PC-9 (cell line): ENCODE data around the gene CAPN7. TPM values are rescaled to one million over a fixed set of nuclear protein-coding genes. Genes with fewer than 3 reads are reported as not detected.

Experiments used
- BruUV-seq: library from RNA; stranded (reverse); fragments of 400-500 nt; replicated peaks from 2 replicates; lab custom pipeline; 2021; lab: Mats Ljungman, UMichigan
- CTCF ChIA-PET: fragments of 300-600 bp; sonication (Branson Sonifier 250); formaldehyde crosslinking; loops from one replicate; lab custom pipeline; 2022; ENCODE audit warnings: antibody characterized with exemption; lab: Charles Lee
- POLR2A ChIA-PET: fragments of 300-600 bp; sonication (Branson Sonifier 250); formaldehyde crosslinking; loops from one replicate; lab custom pipeline; 2022; ENCODE audit warnings: antibody characterized with exemption; ENCODE audit not compliant: unreplicated experiment; lab: Charles Lee
- DNase-seq, 2 experiments: peaks; one replicate each; pipeline versions ENCODE4 v3.0.0 to v3.0.0-alpha.2; 2015 to 2022; ENCODE audit warnings: mixed read lengths in 1 of 2
- H2AFZ ChIP-seq: fragments of 200-600 bp; sonication (generic); 2 replicates; pipeline ENCODE4 v1.8.1; 2017; ENCODE audit warnings: antibody characterized with exemption
- H3F3A ChIP-seq: fragments of 200-600 bp; sonication (generic); 2 replicates; pipeline ENCODE4 v1.8.1; 2017; ENCODE audit warnings: antibody characterized with exemption, mild to moderate bottlenecking, low read depth; ENCODE audit not compliant: insufficient read depth
- H3K27ac ChIP-seq: fragments of 200-600 bp; sonication (generic); 2 replicates; pipeline ENCODE4 v1.6.1; 2016; ENCODE audit warnings: mixed run types
- H3K27me3 ChIP-seq: fragments of 200-600 bp; sonication (generic); 2 replicates; pipeline ENCODE4 v1.6.1; 2016; ENCODE audit warnings: low read depth, mixed run types; ENCODE audit not compliant: insufficient read depth
- H3K36me3 ChIP-seq: fragments of 200-600 bp; sonication (generic); 2 replicates; pipeline ENCODE4 v1.6.1; 2016; ENCODE audit warnings: low read depth, mixed run types
- H3K4me1 ChIP-seq: fragments of 200-600 bp; sonication (generic); replicated peaks from 2 replicates; pipeline ENCODE4 v1.6.1; 2016; ENCODE audit warnings: mixed run types; ENCODE audit not compliant: insufficient read depth
- H3K4me2 ChIP-seq: fragments of 200-600 bp; sonication (generic); 2 replicates; pipeline ENCODE4 v1.6.1; 2017; ENCODE audit warnings: mixed run types
- H3K4me3 ChIP-seq: fragments of 200-600 bp; sonication (generic); 2 replicates; pipeline ENCODE4 v1.6.1; 2016; ENCODE audit warnings: mixed run types
- H3K79me2 ChIP-seq: fragments of 200-600 bp; sonication (generic); 2 replicates; pipeline ENCODE4 v1.6.1; 2017; ENCODE audit warnings: low read depth, mixed run types
- H3K9me2 ChIP-seq: fragments of 200-600 bp; sonication (generic); 2 replicates; pipeline ENCODE4 v1.8.1; 2017; ENCODE audit warnings: mild to moderate bottlenecking; ENCODE audit not compliant: insufficient read depth
- H3K9me3 ChIP-seq: fragments of 200-600 bp; sonication (generic); 2 replicates; pipeline ENCODE4 v1.8.1; 2016; ENCODE audit warnings: low read depth; ENCODE audit not compliant: insufficient read depth
- H4K20me1 ChIP-seq: fragments of 200-600 bp; sonication (generic); 2 replicates; pipeline ENCODE4 v1.8.1; 2017; ENCODE audit not compliant: insufficient read depth
- CTCF ChIP-seq: fragments of 200-600 bp; sonication (generic); conservative IDR thresholded peaks from 2 replicates; pipeline ENCODE4 v1.6.1; 2017; ENCODE audit warnings: mixed run types, antibody characterized with exemption, mild to moderate bottlenecking, moderate library complexity
- EZH2 ChIP-seq: fragments of 200-600 bp; sonication (generic); IDR thresholded peaks from 2 replicates; pipeline ENCODE4 v1.8.0; 2017; ENCODE audit warnings: antibody characterized with exemption, low read depth
- intact Hi-C: fragments of 100-400 bp; cut with micrococcal nuclease; formaldehyde crosslinking; loops from one replicate; pipeline ENCODE4 v1.10.0; 2022; ENCODE audit not compliant: unreplicated experiment
- total RNA-seq: library from RNA; stranded (reverse); gene quantifications from 2 replicates; pipeline ENCODE4 v1.2.3, GENCODE V29; 2021

Gene CAPN7
- total RNA-seq, 1 experiment from 2014 or later: 28.5 TPM

GRCh38 chr3:15298504-15298903, 92.5 kb downstream of the CAPN7 start:
- Histone ChIP-seq H3K4me1 (peaks cover 22% of the 10 kb centered on the region), H3K79me2 (peaks cover 30% of the 10 kb centered on the region), H3K9me2 (no peaks in the 10 kb centered on the region), H3F3A (peaks cover 34% of the 10 kb centered on the region), H4K20me1 (no peaks in the 10 kb centered on the region; the same call in 1 of the 2 replicates), H3K4me2 (no peak overlapping the region), H3K27ac (no peak overlapping the region), H3K36me3 (peaks cover 9% of the 10 kb centered on the region), H3K4me3 (no peak overlapping the region), H3K9me3 (no peaks in the 10 kb centered on the region), H2AFZ (no peak overlapping the region), H3K27me3 (no peaks in the 10 kb centered on the region)
- no TSS peak for BruUV-seq
- no peak for DNase-seq
- intact Hi-C loops: no loop called here
- CTCF ChIA-PET: no interaction called here
- TF ChIP-seq EZH2 (no peak), CTCF (no peak)
- POLR2A ChIA-PET: no interaction called here

DNA sequence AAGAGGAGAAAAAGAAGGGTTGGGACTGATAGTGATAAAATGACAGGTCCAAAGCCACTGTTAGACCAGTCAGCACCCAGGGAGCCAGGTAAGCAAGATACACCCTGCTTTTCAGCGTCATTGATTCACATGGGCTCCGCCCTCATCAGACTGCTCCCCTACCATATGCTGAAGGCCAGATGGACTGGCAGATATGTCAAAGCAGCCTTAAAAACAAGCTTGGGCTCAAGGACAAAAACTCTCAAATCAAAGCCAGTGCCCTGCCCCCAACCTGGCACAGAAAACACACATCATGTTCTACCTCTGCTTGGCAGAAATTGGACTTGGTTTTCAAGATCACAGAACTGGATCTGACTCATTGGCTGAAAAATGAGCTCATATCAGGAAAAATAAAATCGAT, 93.0 kb downstream of the CAPN7 start:
- Histone ChIP-seq H3K9me3 (no peaks in the 10 kb centered on the region), H3K9me2 (no peaks in the 10 kb centered on the region), H4K20me1 (no peaks in the 10 kb centered on the region; the same call in 1 of the 2 replicates), H3K4me1 (peaks cover 18% of the 10 kb centered on the region), H2AFZ (no peak overlapping the region), H3K79me2 (peaks cover 30% of the 10 kb centered on the region), H3K4me3 (no peak overlapping the region), H3K36me3 (peaks cover 9% of the 10 kb centered on the region), H3K4me2 (no peak overlapping the region), H3K27ac (no peak overlapping the region), H3F3A (peaks cover 29% of the 10 kb centered on the region), H3K27me3 (no peaks in the 10 kb centered on the region)
- ChIA-PET CTCF (interaction anchor here (0.6 kb wide), 2 partner anchors 31 to 219 kb away, joined by 3 to 4 read pairs; no protein-coding TSS in a partner anchor), POLR2A (no interaction called here)
- intact Hi-C loops: no loop called here
- TF ChIP-seq CTCF (no peak), EZH2 (no peak)
- no peak for DNase-seq
- no TSS peak for BruUV-seq

GRCh38 chr3:15300323-15301078, 94.5 kb downstream of the CAPN7 start:
- Histone ChIP-seq H3K9me2 (no peaks in the 10 kb centered on the region), H3F3A (peaks cover 19% of the 10 kb centered on the region), H3K27ac (peak overlapping the region; percentile 40; the same call in 1 of the 2 replicates), H3K4me3 (no peak overlapping the region), H2AFZ (no peak overlapping the region), H3K9me3 (no peaks in the 10 kb centered on the region), H4K20me1 (no peaks in the 10 kb centered on the region; the same call in 1 of the 2 replicates), H3K27me3 (no peaks in the 10 kb centered on the region), H3K4me1 (peaks cover 18% of the 10 kb centered on the region), H3K79me2 (peaks cover 34% of the 10 kb centered on the region), H3K4me2 (no peak overlapping the region), H3K36me3 (peaks cover 9% of the 10 kb centered on the region)
- no TSS peak for BruUV-seq
- TF ChIP-seq CTCF: no peak
- peak; percentile 70 to 84 for DNase-seq
- intact Hi-C loops: no loop called here
- ChIA-PET CTCF (interaction anchor here (0.7 kb wide), 1 partner anchor 17 kb away, joined by 4 read pairs; no protein-coding TSS in a partner anchor), POLR2A (interaction anchor here (0.5 to 0.6 kb wide), 2 partner anchors 63 to 95 kb away, joined by 3 to 7 read pairs; partner anchors contain the start of gene CAPN7)
